CD4-positive, alpha-beta T cell (primary cell): ENCODE data around the gene GSK3B. TPM values are rescaled to one million over a fixed set of nuclear protein-coding genes. Genes with fewer than 3 reads are reported as not detected.

Source experiments
- ATAC-seq: fragments of 200-7000 bp; cut with Tn5 transposase; one replicate; pipeline ENCODE4 v1.10.0; 2022; ENCODE audit warnings: mild to moderate bottlenecking; ENCODE audit not compliant: poor library complexity
- CTCF ChIA-PET: fragments of 350-600 bp; sonication (Branson Sonifier 250); formaldehyde crosslinking; loops from one replicate; lab custom pipeline; 2021; ENCODE audit warnings: antibody characterized with exemption, inconsistent platforms; lab: Charles Lee
- POLR2A ChIA-PET: fragments of 350-600 bp; sonication (Branson Sonifier 250); formaldehyde crosslinking; loops from one replicate; lab custom pipeline; 2021; ENCODE audit warnings: antibody characterized with exemption, inconsistent platforms; lab: Charles Lee
- DNase-seq, 14 experiments: peaks; one replicate each; pipeline ENCODE4 v3.0.0-alpha.2; 2013 to 2020; ENCODE audit warnings: mixed read lengths in 2 of 14
- H3K27ac ChIP-seq, 2 donors: one replicate each; pipeline versions ENCODE4 v1.5.1 to v1.7.0; 2013; ENCODE audit warnings: low read length in 2 of 2, low read depth in 1 of 2, mild to moderate bottlenecking in 1 of 2
- H3K27me3 ChIP-seq, 2 experiments: 1 replicate in 1 of 2; 2 replicates in 1 of 2; pipeline versions ENCODE4 v1.6.1 to v1.7.0; 2013; ENCODE audit warnings: low read length in 2 of 2, control low read depth in 1 of 2, mild to moderate bottlenecking in 1 of 2, moderate library complexity in 1 of 2; ENCODE audit not compliant: insufficient read depth in 2 of 2, control insufficient read depth in 1 of 2
- H3K36me3 ChIP-seq: one replicate; pipeline ENCODE4 v1.6.1; 2013; ENCODE audit warnings: low read length, control low read depth; ENCODE audit not compliant: insufficient read depth
- H3K4me1 ChIP-seq: one replicate; pipeline ENCODE4 v1.6.1; 2013; ENCODE audit warnings: low read length, control low read depth; ENCODE audit not compliant: insufficient read depth
- H3K4me3 ChIP-seq: one replicate; pipeline ENCODE4 v1.5.1; 2013; ENCODE audit warnings: mild to moderate bottlenecking, low read length, moderate library complexity
- H3K9me3 ChIP-seq, 2 experiments: 1 replicate in 1 of 2; 2 replicates in 1 of 2; pipeline versions ENCODE4 v1.6.1 to v1.7.0; 2013; ENCODE audit warnings: low read length in 2 of 2, mild to moderate bottlenecking in 2 of 2, control low read depth in 1 of 2, moderate library complexity in 1 of 2; ENCODE audit not compliant: control insufficient read depth in 1 of 2, insufficient read depth in 1 of 2
- H3K27ac Mint-ChIP-seq: one replicate; pipeline ENCODE4 v1.8.0; 2020; ENCODE audit warnings: mixed read lengths
- H3K27me3 Mint-ChIP-seq: one replicate; pipeline ENCODE4 v1.8.0; 2021; ENCODE audit warnings: mixed read lengths
- H3K36me3 Mint-ChIP-seq: one replicate; pipeline ENCODE4 v1.8.0; 2021; ENCODE audit warnings: low read depth, mixed read lengths
- H3K4me1 Mint-ChIP-seq: one replicate; pipeline ENCODE4 v1.8.0; 2021; ENCODE audit warnings: low read depth, mixed read lengths
- H3K4me3 Mint-ChIP-seq: one replicate; pipeline ENCODE4 v1.8.0; 2020; ENCODE audit warnings: mild to moderate bottlenecking, mixed read lengths
- H3K9me3 Mint-ChIP-seq: one replicate; pipeline ENCODE4 v1.8.0; 2020; ENCODE audit warnings: mixed read lengths
- intact Hi-C, 2 experiments: fragments of 100-400 bp; cut with DNase I in 1 of 2; cut with micrococcal nuclease in 1 of 2; formaldehyde crosslinking; loops; one replicate each; pipeline versions ENCODE4 v1.15.1 to v1.9.0; 2023 to 2025; cut with DNase I, micrococcal nuclease
- total RNA-seq, 174 experiments: library from RNA in 2 of 174; stranded (reverse) in 2 of 174; gene quantifications; one replicate each; pipeline ENCODE4 v1.2.3 and lab custom pipeline; 2021 to 2026
- TF ChIP-seq, protein P1 (sequence below): fragments of 200-600 bp; IDR thresholded peaks from one replicate; pipeline ENCODE4 v1.8.0; 2022; ENCODE audit warnings: antibody characterized with exemption, mild to moderate bottlenecking

GSK3B gene
- total RNA-seq, 2 experiments from 2014 or later: 27.9 to 29.1 TPM

DNA sequence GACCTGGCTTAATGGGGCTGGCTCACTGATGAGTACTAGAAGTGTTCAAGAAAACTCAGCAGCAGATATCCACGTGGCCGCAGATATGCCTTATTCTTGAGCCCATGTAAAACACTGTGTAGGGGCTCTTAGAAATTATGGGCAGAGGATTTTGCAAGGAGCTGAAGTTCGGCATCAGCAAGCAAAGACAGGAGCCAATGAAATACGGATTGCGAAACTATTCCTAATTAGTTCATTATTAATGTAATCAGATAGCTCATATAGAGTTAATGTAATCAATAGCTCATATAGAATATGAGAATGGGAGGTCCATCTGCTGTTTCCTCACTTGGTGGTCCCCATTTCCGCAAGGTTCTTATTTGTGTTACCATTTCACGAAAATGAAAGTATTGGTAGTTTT, 9.0 kb upstream of the GSK3B start:
- Mint-ChIP-seq H3K4me1 (peaks cover 15% of the 10 kb centered on the region), H3K36me3 (peaks cover 6% of the 10 kb centered on the region), H3K4me3 (no peak overlapping the region), H3K27me3 (no peaks in the 10 kb centered on the region), H3K27ac (no peak overlapping the region), H3K9me3 (no peaks in the 10 kb centered on the region)
- Histone ChIP-seq H3K4me3 (no peak overlapping the region), H3K27me3 (no peaks in the 10 kb centered on the region), H3K9me3 (no peaks in the 10 kb centered on the region), H3K4me1 (no peaks in the 10 kb centered on the region), H3K27ac (no peak overlapping the region), H3K36me3 (no peaks in the 10 kb centered on the region)
- ChIA-PET POLR2A (no interaction called here), CTCF (no interaction called here)
- DNase-seq: no peak
- intact Hi-C loops: no loop called here
- TF ChIP-seq, protein P1, sequence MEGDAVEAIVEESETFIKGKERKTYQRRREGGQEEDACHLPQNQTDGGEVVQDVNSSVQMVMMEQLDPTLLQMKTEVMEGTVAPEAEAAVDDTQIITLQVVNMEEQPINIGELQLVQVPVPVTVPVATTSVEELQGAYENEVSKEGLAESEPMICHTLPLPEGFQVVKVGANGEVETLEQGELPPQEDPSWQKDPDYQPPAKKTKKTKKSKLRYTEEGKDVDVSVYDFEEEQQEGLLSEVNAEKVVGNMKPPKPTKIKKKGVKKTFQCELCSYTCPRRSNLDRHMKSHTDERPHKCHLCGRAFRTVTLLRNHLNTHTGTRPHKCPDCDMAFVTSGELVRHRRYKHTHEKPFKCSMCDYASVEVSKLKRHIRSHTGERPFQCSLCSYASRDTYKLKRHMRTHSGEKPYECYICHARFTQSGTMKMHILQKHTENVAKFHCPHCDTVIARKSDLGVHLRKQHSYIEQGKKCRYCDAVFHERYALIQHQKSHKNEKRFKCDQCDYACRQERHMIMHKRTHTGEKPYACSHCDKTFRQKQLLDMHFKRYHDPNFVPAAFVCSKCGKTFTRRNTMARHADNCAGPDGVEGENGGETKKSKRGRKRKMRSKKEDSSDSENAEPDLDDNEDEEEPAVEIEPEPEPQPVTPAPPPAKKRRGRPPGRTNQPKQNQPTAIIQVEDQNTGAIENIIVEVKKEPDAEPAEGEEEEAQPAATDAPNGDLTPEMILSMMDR: no peak
- ATAC-seq: no peak

DNA sequence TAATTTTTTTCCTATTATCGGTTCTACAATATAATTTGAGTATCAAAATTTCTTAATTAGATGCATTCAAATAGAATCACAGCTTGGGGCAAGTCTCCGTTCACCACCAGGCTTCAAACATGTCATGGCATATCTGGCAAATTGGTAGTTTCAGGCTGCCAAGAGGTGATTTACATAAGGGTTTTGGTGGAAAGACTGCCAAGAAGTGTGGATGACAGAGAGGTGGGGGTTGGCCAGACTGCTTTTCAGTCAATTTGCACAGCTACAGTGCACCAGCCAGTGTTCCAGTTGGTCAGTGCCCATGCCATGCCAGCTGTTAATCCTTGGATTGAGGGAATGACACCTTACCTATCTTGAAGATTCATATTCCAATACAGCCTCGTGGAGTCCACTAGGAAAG, 8.4 kb upstream of the GSK3B start:
- H3K27me3 Mint-ChIP-seq: no peaks in the 10 kb centered on the region
- no peak overlapping the region for H3K27ac Mint-ChIP-seq
- Histone ChIP-seq H3K36me3 (no peaks in the 10 kb centered on the region), H3K4me3 (no peak overlapping the region), H3K4me1 (no peaks in the 10 kb centered on the region), H3K27ac (no peak overlapping the region), H3K9me3 (no peaks in the 10 kb centered on the region), H3K27me3 (no peaks in the 10 kb centered on the region)
- intact Hi-C loops: no loop called here
- TF ChIP-seq, protein P1: no peak
- ChIA-PET CTCF (interaction anchor here (0.6 kb wide), 1 partner anchor 449 kb away, joined by 3 read pairs; no protein-coding TSS in a partner anchor), POLR2A (no interaction called here)
- H3K9me3 Mint-ChIP-seq: no peaks in the 10 kb centered on the region
- peaks cover 15% of the 10 kb centered on the region for H3K4me1 Mint-ChIP-seq
- H3K36me3 Mint-ChIP-seq: peaks cover 6% of the 10 kb centered on the region
- ATAC-seq: no peak
- no peak for DNase-seq
- H3K4me3 Mint-ChIP-seq: no peak overlapping the region

DNA sequence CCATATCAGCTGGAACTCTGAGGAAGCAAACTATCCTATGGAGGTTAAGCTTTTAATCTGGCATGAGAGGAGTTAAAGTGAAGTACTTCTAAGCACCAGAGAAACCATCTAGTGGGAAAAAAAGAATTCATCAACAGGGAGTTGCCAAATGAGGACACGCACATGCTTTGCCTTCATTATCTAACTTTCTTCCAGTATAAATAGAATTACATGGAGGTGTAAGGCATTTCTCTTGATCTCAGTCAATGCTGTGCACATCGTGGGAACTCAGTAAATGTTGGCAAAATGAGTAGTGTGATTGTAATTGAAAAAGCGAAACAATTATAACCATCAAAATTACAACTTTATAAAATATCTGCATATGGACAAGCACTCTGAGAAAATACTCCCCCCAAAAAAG, 8.0 kb upstream of the GSK3B start:
- H3K4me3 ChIP-seq: no peak overlapping the region
- ATAC-seq: no peak
- no peaks in the 10 kb centered on the region for H3K9me3 Mint-ChIP-seq
- DNase-seq: no peak
- no peaks in the 10 kb centered on the region for H3K27me3 ChIP-seq
- peaks cover 19% of the 10 kb centered on the region for H3K4me1 Mint-ChIP-seq
- intact Hi-C loops: no loop called here
- no peak overlapping the region for H3K4me3 Mint-ChIP-seq
- H3K36me3 ChIP-seq: no peaks in the 10 kb centered on the region
- H3K9me3 ChIP-seq: no peaks in the 10 kb centered on the region
- H3K27ac Mint-ChIP-seq: no peak overlapping the region
- peaks cover 6% of the 10 kb centered on the region for H3K36me3 Mint-ChIP-seq
- no peaks in the 10 kb centered on the region for H3K27me3 Mint-ChIP-seq
- TF ChIP-seq, protein P1: no peak
- no peaks in the 10 kb centered on the region for H3K4me1 ChIP-seq
- ChIA-PET POLR2A (no interaction called here), CTCF (interaction anchor here (0.6 kb wide), 1 partner anchor 449 kb away, joined by 3 read pairs; no protein-coding TSS in a partner anchor)
- H3K27ac ChIP-seq: no peak overlapping the region
